GM18858 (cell line): ENCODE data around the gene NR2C2.
"Not testable (repeated sequence)": the region's sequence is repeated elsewhere in the genome, so short reads cannot be mapped to it uniquely, and the experiment has no call there.

Experiments
- ATAC-seq: cut with Tn5 transposase; IDR thresholded peaks from one replicate; pipeline ENCODE4 v1.9.1; 2021; ENCODE audit not compliant: unreplicated experiment

Gene NR2C2

DNA sequence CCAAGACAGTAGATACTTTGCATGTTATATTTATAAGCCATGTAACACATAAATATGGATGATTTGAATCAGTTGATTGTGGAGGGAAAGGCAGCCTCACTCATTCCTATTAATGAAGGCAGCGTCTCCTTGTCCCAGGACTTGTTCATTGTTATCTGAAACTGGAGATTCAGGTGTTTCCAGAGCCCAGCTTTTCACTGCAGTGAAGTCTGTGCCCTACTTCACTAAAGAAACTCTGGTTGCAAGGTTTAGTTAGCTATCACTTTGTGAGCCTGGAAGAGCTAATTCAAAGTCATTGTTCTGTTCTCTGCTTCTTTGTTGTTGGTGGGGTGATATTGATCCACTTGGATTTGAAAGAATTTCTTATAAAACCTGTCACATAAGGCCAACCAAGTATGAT, 9.8 kb downstream of the NR2C2 start:
- no peak for ATAC-seq

DNA sequence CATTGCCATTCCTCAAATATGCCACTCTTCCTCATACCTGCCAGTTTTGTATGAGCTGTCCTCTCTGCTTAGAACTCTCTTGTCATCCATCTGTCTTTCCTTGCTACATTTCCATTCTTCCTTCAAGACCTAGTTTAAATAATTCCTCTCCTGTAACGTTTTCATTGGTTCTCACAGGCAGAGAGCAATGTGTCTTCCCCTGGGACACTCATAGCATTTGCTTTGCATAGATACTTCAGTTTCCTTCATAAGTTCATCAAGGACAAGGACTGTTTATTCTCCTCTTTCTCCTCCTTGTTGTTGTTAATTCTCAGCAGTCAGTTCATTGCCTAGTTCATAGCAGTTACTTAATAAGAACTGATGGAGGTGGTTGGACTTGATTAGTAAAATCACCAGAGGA, 10.5 kb downstream of the NR2C2 start:
- no peak for ATAC-seq

DNA sequence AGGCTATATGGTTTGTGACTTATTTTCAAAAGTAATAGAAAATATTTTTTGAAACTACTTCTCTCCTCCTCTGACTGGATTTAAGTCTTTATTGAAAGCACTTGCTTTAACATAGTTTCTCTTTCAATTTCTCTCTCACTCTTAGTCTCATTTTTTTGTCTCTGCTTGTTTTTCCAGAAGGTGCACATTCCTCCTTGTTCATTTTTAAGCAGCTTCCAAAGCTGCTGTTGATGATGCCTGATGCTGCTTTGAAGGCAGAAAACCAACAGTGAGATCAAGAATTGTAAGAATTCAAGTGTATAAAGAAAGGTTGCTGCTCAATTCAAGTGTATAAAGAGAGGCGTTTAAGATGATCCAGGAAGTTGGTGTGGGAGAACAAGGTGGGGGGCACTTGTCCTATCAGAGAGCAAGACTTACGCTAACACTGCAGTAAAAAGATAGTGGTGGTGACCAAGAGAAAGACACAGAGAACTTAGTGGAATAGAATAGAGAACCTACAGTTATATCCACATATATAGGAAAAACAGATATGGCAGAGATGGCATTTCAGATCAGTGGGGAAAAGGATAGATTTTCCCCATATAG, 12.1 kb downstream of the NR2C2 start:
- ATAC-seq = no peak

DNA sequence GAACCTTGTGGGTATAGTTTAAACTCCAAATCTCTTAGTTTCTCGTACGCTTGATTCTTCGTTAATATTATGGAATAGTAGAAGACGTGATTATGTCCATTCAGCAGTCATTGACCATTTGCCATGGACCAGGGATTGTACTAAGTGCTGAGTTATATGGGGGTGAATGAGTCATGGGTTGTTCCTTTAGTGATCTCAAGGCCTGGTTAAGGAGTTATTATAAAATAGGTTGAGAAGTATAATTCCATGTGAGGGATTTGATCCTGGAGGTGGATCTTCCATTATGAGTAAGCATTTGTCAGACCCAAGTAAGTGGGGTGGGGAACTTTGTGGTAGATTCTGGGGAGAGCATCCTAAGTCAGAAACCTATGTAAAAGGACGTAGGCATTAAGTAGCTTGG, 15.4 kb downstream of the NR2C2 start:
- no peak for ATAC-seq

DNA sequence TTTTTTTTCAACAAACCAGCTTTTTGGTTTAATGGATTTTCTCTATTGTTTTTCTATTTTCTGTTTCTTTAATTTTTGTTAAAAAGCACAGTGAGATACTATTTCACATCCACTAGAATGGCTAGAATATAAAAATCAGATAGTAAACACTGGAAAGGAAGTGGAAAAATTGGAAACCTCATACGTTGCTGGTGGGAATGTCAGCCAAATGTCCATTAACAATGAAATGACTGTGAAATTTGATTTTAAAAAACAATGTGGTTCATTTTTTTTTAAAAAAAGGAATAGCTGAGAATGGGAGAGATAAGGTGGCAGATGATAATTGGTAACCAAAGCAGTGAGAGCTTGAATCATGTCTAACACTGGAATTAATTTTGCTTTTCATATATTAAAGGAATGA, 19.9 kb downstream of the NR2C2 start:
- no peak for ATAC-seq

DNA sequence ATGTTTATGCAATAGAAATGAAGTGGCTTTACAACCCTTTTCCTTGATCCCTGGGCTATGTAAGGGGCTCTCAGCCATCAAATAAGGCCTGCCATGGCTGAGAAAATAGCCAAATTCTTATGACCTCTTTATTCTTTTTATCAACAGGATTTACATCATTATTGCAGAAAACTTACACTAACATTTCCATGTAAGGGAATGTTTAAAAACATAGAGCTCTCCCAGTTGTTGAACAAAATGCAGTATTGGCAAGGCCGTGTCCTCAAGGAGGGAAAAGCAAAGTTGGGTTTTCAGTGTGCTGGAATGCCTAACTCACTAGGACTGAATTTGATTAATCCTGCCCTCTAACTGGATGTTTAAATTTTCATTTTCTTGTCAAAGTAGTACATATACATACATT, 22.3 kb downstream of the NR2C2 start:
- no peak for ATAC-seq

DNA sequence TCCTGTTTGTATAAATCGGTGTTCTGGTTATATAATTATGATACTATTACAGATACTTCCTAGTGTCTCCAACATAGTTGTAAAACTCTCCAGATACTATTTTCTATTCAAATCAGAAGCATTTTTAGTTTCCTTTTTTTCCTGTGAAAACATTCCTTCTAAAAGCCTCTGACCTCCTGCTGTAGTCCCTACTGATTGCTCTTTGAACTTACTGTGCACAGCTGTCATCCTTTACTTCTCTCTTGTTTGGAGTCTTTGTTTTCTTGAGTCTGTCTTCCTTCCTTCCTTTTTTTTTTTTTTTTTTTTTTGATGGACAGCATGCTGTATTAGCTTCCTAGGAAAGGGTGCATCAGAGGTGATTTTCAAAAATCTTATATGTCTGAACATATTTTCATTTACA, 28.9 kb downstream of the NR2C2 start:
- no peak for ATAC-seq

DNA sequence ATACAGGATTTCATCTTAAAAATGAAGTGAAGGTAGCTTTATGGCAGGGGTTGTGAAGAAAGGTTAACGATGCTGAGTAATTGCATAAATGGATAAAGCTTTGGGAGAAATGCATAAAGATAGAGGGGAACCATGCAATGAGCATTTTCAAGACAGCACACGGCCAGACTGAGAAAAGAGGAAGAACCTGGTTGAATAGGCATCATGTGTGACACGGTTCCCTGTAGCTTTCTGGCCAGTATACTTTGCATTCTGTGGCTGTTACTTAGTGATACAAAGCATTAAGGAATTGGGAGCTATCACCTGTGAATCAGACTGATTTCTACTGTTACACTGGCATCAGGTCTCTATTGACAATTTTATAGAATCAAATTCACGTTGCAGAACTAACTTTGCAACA, 33.3 kb downstream of the NR2C2 start:
- ATAC-seq = no peak

DNA sequence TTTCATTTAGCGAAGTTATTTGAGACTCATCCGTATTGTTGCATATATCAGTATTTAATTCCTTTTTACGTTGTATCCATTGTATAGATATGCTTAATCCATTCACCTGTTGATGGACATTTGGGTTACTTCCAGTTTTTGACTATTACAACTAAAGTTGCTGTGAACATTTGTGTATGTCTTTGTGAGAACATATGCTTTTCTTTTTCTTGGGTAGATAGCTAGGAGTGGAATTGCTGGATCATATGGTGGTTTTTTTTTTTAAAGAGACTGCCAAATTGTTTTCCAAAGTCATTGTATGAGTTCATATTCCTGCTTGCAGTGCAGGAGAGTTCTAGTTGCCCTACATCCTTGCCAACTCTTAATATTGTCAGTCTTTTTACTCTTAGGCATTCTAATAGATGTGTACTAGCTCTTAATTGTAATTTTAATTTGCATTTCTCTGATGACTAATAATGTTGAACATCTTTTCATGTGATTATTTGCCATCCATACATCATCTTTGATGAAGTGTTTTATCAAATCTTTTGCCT, 37.3 kb downstream of the NR2C2 start:
- ATAC-seq = no peak

DNA sequence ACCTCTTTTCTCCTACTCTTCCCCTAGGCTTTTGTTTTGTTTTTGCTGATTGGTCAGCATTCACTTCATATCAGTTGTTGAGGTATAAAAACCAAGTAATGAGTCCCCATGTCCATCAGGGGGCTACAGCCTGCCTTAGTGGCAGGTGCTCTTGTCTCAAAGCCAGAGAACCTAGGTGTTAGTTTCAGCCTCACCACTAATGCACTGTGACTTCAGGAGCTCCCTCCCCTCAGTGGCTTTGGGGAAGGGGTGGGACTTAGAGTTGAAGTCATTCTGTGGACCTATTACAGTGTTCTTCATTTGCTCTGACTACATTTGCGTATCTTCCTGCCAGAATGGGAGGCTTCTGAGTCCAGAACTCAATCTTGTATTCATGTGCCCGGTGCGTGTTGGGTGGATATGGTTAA, 41.6 kb downstream of the NR2C2 start:
- ATAC-seq = peak; percentile 97

DNA sequence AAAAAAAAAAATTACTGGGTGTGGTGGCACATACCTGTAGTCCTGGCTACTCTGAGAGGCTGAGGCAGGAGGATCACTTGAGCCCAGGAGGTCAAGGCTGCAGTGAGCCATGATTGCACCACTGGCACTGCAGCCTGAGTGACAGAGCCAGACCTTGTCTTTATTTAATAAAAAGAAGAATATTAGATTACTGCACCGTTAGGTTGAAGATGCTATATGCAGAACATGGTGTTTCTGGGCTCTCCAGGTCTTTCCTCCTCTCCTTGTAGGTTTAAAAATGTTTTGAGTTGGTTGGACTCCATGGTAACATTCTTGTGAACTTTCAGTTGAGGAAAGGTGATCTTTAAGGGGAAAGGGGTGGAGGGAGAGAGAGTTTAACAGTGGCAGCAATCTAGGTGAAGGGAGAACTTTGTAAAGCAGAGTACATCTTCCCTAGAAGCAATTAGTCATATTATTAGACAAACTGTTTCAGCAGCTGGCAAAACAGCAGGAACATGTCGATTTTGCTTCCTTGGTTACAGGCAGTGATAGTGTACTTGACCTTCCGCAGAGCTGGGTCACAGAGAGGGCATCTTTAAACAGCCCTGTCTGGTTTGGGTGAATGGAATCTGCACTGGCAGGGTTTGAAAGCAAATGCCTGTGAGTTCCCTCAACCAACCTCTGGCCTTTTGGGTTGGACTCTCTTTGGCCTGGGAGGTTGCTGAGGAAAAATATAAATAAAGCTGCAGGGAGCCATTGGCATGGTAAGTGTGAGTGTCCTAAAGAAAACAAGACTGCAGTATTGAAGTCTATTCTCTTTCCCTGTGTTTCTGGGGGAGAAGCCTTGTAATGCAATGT, 42.8 kb downstream of the NR2C2 start:
- ATAC-seq = no peak

DNA sequence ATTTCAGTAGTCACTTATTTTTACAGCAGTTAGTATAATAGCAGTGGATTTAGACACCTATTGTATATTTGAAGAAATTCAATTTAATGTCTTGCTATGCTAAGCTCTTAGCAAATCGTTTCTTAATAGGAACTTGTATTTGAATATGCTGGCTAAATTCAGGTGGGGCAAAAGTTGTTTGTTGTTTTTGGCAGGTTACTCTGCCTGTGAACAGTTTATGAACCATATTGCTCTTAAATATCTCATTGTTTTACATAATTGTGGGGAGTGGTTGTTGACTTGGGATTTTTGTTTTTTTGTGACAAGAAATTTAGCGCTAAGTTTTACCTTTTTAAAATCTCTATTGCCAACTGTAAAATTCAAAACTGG, 43.4 kb downstream of the NR2C2 start:
- ATAC-seq = no peak

DNA sequence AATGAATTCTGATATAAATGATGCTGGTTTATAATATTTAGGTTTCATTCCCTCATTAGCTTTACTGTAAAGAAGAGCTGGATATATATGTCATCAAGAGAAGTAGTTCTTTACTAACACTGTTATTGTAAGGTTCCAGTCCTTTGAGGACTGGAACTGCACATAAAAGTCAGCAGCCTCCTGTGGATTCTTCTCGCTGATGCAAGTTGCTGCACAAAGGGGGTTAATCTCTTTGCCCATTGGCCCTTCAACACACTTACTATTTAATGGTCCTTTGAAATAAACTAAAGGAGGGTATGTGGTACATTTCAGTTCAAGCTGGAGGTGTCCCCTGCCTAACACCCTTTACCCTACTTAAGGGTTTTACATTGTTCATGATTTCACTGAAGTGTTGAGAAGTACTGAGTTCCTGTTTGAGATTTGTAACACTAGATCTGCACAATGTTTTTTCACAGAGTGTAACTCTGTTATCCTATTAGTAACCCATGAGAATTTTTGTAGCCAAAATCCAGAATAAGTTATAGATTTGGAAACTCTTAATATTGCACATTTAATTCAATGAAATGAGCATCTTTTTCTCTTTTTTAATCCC, 43.9 kb downstream of the NR2C2 start:
- no peak for ATAC-seq

DNA sequence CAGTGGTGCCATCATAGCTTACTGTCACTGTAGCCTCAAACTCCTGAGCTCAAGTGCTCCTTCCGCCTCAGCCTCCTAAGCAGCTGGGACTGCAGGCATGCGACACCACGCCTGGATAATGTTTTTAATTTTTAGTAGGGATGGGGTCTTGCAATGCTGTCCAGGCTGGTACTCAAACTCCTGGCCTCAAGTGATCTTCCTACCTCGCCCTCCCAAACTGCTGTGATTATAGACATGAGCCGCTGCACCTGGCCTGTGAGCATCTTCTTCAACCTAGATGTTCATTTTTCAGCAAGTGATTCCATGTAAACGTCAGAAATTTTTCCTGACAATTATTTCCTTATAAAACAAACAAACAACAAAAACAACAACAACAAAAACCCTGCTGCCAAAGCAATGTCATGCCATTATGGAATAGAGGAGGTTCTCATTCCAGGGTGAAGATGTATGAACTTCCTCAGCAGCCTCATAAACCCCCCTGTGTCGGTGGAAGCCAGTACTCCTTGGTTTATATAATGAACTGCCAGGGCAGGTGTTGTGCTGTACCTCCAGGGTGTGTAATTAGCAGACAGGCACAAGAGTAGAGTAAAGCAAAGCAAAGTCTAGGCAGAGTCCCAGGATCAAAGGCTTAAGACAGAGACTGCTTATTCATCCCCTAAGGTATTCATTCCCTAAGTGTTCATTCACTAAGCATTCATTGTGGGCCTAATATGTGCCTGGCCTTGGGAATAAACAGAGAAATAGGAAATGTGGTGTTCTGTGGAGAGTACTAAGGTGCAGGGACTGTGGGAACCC, 44.6 kb downstream of the NR2C2 start:
- no peak for ATAC-seq

DNA sequence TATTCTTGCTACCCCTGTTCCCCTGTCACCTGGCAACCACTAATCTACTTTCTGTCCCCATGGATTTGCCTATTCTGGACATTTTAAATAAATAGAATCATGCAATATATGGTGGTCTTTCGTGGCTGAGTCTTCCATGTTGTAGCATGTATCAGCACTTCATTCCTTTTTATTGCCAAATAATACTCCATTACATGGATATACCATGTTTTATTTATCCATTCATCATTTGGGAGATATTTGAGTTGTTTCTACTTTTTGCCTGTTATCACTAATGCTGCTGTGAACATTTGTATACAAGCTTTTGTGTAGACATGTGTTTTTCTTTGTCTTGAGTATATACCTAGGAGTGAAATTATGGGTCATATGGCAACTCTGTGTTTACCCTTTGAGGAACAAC, 50.6 kb downstream of the NR2C2 start:
- no peak for ATAC-seq

DNA sequence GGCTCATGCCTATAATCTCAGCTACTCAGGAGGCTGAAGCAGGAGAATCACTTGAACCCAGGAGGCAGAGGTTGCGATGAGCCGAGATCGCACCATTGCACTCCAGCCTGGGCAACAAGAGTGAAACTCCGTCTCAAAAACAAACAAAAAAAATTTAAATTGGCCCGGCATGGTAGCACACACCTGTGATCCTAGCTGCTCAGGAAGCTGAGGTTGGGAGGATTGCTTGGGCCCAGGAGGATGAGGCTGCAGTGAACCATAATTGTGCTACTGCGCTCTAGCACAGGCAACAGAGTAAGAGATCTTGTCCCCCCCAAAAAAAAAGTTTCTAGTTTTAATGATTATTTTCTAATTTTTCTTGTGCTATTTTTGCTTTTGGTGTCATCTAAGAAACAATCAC, 51.8 kb downstream of the NR2C2 start:
- not testable (repeated sequence) for ATAC-seq

DNA sequence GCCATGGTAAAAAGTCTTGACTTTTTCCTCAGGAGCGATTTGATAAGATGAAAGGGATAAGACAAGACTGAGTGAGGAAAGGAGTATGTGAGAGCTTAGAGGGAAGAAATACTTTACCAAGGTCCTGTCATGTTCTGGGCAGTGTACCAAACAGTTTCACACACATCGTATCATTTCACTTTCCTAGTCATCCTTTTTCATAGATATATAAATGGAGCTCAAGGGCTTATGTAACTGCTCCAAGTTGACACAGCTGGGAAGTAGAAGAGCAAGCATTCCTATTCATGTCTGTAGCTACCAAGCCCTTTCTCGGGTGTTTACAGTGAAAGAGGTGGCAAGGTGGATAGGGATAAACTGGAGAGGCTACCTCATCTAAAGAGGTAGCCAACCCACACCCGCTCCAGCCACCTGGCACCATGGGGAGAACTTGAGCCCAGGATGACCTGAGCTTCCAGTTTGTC, 60.3 kb downstream of the NR2C2 start:
- no peak for ATAC-seq

DNA sequence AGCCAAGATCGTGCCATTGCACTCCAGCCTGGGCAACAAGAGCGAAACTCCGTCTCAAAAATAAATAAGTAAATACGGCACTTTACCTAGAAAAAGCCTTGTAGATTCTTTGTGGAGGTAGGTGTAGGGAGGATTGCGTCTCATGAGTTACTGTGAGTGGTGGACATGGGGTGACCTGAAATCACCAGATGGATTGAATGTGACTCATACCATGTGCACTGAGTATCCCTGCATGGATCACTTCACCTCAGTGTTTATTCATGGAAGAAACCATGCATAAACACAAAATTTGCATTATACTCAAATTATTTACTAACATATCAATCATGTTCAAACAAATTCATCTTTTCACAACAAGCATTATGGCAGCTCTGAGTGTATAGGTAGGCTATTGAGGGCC, 61.8 kb downstream of the NR2C2 start:
- no peak for ATAC-seq

DNA sequence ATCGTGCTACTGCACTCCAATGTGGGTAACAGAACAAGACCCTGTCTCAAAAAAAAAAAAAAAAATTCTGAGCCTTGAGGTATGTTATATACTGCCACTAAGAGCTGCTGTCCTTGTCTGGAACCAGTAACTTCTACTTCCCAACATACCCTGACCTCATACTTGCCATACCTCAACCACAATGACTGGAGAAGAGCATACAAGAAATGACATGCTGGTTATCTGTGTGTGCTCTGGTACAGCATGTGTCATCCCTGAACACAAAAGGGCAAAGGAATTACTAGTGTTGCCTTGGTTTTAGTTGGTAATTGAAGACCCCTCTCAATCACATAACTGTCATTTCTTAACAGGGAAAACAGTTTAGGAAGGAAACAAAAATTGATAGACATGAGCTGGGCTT, 63.3 kb downstream of the NR2C2 start:
- no peak for ATAC-seq

DNA sequence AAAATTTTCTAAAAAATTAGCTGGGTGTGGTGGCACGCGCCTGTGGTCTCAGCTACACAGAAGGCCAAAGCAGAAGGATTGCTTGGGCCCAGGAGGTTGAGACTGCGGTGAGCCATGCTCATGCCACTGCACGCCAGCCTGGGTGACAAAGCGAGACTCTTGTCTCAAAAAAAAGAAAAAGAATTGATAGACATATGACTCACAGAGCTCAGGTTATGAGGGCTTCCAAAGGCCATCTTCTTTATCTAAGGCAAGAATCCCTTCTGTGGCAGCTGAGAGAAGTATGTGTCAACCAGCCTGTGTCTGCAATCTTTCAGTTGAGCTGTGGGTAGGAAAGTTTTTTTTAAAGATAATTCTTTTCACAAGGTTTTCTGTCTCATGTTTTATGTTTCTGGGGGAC, 63.8 kb downstream of the NR2C2 start:
- no peak for ATAC-seq

DNA sequence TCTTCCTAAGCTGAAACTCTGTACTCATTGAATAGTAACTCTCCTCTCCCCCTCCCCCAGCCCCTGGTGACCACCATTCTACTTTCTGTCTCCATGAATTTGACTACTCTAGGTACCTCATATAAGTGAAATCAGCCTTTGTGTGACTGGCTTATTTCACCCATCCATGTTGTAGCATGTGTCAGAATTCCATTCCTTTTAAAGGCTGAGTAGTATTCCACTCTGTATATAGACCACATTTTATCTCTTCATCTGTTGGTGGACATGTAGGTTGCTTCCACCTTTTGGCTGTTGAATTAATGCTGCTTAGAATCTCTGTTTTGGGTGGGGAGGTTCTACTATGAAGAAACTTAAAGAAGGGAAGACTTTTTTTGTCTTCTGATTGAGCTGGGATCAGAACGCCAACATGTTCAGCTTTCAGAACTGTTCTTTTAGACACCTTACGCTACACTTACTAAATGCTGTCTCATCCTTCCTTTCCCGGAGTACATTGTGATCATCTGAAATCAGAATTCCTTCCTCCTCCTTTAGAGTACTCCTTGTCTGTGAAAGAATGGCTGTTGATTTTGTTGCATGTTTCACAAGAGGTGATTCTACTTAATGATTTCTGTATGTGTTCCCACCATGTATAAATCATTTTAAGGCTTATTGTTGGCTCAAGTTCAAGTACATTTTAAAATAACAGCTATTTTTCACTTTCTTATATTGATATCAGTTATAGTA, 67.4 kb downstream of the NR2C2 start:
- no peak for ATAC-seq
